ENCODE results near the gene SERHL2. TPM values are rescaled to one million over a fixed set of nuclear protein-coding genes. Genes with fewer than 3 reads are reported as not detected.
"Not testable (repeated sequence)": the region's sequence is repeated elsewhere in the genome, so short reads cannot be mapped to it uniquely, and the experiment has no call there.

The SERHL2 gene
- total and polyA plus RNA-seq, 2 experiments from 2014 or later = 1.5 to 2.1 TPM

- Mint-ChIP-seq H3K4me1 (peaks cover 14% of the 10 kb centered on the region), H3K27me3 (ENCODE audit: insufficient read depth, low read depth, poor library complexity) (peaks cover 21% of the 10 kb centered on the region), H3K36me3 (ENCODE audit: low read depth) (peaks cover 31% of the 10 kb centered on the region), H3K4me3 (peak overlapping the region; percentile 99), H3K27ac (peak overlapping the region; percentile 97)
- H3K4me1 ChIP-seq (ENCODE audit: insufficient read depth) = peaks cover 11% of the 10 kb centered on the region
- not testable (repeated sequence) for H3K27me3 ChIP-seq (ENCODE audit: insufficient read depth); H4K20me1 ChIP-seq (replicated peaks; ENCODE audit: insufficient read depth); DNase-seq (ENCODE audit: low spot score); H3K27ac ChIP-seq (ENCODE audit: low read depth); H3K9me2 ChIP-seq (ENCODE audit: insufficient read depth); H3K9me3 Mint-ChIP-seq; H2AFZ ChIP-seq; H3K36me3 ChIP-seq (ENCODE audit: insufficient read depth)
- H3K4me3 ChIP-seq = peak overlapping the region; percentile 93
- H3F3A ChIP-seq (replicated peaks; ENCODE audit: low read depth) = peaks cover 21% of the 10 kb centered on the region
- peak; percentile 64 for ATAC-seq
- peaks cover 22% of the 10 kb centered on the region for H3K79me2 ChIP-seq (replicated peaks; ENCODE audit: insufficient read depth)
- peak overlapping the region; percentile 94 for H3K4me2 ChIP-seq
Observed at GRCh38 chr22:42518638-42519524, 34.9 kb upstream of the SERHL2 start.

GRCh38 chr22:42519525-42520401 is 34.0 kb upstream of the SERHL2 start, which contains the start of gene RRP7A:
RRP7A (minus strand) TSS chr22:42519796; CDS start chr22:42519786, 10 bp downstream.
- DNase-seq (ENCODE audit: low spot score) (peak; percentile 90), ATAC-seq (peak; percentile 86)
- Mint-ChIP-seq H3K4me1 (peaks cover 14% of the 10 kb centered on the region), H3K9me3 (peaks cover 7% of the 10 kb centered on the region; the same call in 2 of the 3 replicates), H3K27me3 (ENCODE audit: insufficient read depth, low read depth, poor library complexity) (peaks cover 21% of the 10 kb centered on the region), H3K27ac (peak within 1 kb of the TSS; percentile 97), H3K36me3 (ENCODE audit: low read depth) (peaks cover 26% of the 10 kb centered on the region), H3K4me3 (peak within 1 kb of the TSS; percentile 99)
- Histone ChIP-seq H3K9me2 (ENCODE audit: insufficient read depth) (no peaks in the 10 kb centered on the region), H2AFZ (peak within 1 kb of the TSS; percentile 100), H3K4me3 (peak within 1 kb of the TSS; percentile 93), H3K27ac (ENCODE audit: low read depth) (no peak within 1 kb of the TSS), H3F3A (replicated peaks; ENCODE audit: low read depth) (peaks cover 21% of the 10 kb centered on the region), H3K79me2 (replicated peaks; ENCODE audit: insufficient read depth) (peaks cover 22% of the 10 kb centered on the region), H4K20me1 (replicated peaks; ENCODE audit: insufficient read depth) (peaks cover 8% of the 10 kb centered on the region), H3K36me3 (ENCODE audit: insufficient read depth) (peaks cover 7% of the 10 kb centered on the region; the same call in 1 of the 2 replicates), H3K27me3 (ENCODE audit: insufficient read depth) (no peaks in the 10 kb centered on the region), H3K4me2 (peak within 1 kb of the TSS; percentile 94), H3K4me1 (ENCODE audit: insufficient read depth) (peaks cover 11% of the 10 kb centered on the region)
- TF ChIP-seq CREB1 (CRISPR knock-in tag; IDR thresholded peaks at IDR 0.05; ENCODE audit: low read depth) = peak; percentile 76
- peak; percentile 69 for TF ChIP-seq ETS1 (IDR thresholded peaks at IDR 0.05)
- no peak for TF ChIP-seq REST (IDR thresholded peaks at IDR 0.05; ENCODE audit: unreplicated experiment)
- peak; percentile 83 for TF ChIP-seq POLR2AphosphoS5 (IDR thresholded peaks at IDR 0.05; ENCODE audit: low read depth)

Measured in GM23338 (cell line).